Sigmoid colon (tissue), 7 donors: Measurements from ENCODE around the gene SEMA4A. TPM values are rescaled to one million over a fixed set of nuclear protein-coding genes. Genes with fewer than 3 reads are reported as not detected.
A peak's percentile ranks its signal among the peaks of the same experiment; 100 is the strongest.

Source experiments
- DNase-seq: peaks from one replicate; pipeline ENCODE4 v3.0.0-alpha.2; 2019
- H3K27ac ChIP-seq, 4 donors: fragments of 200-600 bp; sonication (generic); one replicate each; pipeline ENCODE4 v1.5.1; 2016 to 2019; ENCODE audit warnings: mild to moderate bottlenecking in 1 of 4
- H3K27me3 ChIP-seq, 3 donors: fragments of 200-600 bp; sonication (generic); one replicate each; pipeline ENCODE4 v1.5.1; 2019; ENCODE audit warnings: mild to moderate bottlenecking in 1 of 3
- H3K36me3 ChIP-seq, 4 donors: fragments of 200-600 bp; sonication (generic); one replicate each; pipeline ENCODE4 v1.5.1; 2016 to 2019
- H3K4me1 ChIP-seq, 4 donors: fragments of 200-600 bp; sonication (generic); one replicate each; pipeline ENCODE4 v1.5.1; 2017 to 2019
- H3K4me3 ChIP-seq, 4 donors: fragments of 200-600 bp; sonication (generic); one replicate each; pipeline ENCODE4 v1.5.1; 2017 to 2019; ENCODE audit warnings: mild to moderate bottlenecking in 2 of 4, moderate library complexity in 1 of 4
- H3K9me3 ChIP-seq, 4 donors: fragments of 200-600 bp in 3 of 4; sonication (generic) in 3 of 4; one replicate each; pipeline versions ENCODE4 v1.5.1 to v1.6.1; 2013 to 2019
- EP300 ChIP-seq, 4 donors: sonication (generic); formaldehyde crosslinking; IDR thresholded peaks; one replicate each; pipeline ENCODE4 v1.6.1; 2017; ENCODE audit warnings: antibody characterized with exemption in 4 of 4
- POLR2A ChIP-seq, 2 donors: fragments of 450-650 bp; IDR thresholded peaks; one replicate each; pipeline ENCODE4 v1.6.1; 2016; ENCODE audit warnings: antibody characterized with exemption in 2 of 2, mild to moderate bottlenecking in 2 of 2, moderate library complexity in 2 of 2
- POLR2AphosphoS5 ChIP-seq, 4 donors: sonication (generic); formaldehyde crosslinking; IDR thresholded peaks; one replicate each; pipeline ENCODE4 v1.6.1; 2017; ENCODE audit warnings: antibody characterized with exemption in 4 of 4
- WGBS, 2 donors: extraction: QIAGEN DNeasy Blood & Tissue Kit; methylation state at CpG; one replicate each; pipeline ENCODE4 v1.1.7; 2013; 5-methylcytosine and 5-hydroxymethylcytosine counted together
- intact Hi-C: fragments of 100-400 bp; cut with DNase I; formaldehyde crosslinking; loops from one replicate; pipeline ENCODE4 v1.15.1; 2023
- polyA plus RNA-seq, 3 donors: library from polyadenylated mRNA; stranded (reverse); fragments of 200-250 nt; gene quantifications; one replicate each; pipeline ENCODE4 v1.2.3, GENCODE V29; 2013
- total RNA-seq, 4 donors: library from RNA; depleted of rRNA; stranded (reverse); fragments of >200 nt; gene quantifications; one replicate each; pipeline ENCODE4 v1.1.0, GENCODE V29; 2016
- TF ChIP-seq, protein P1 (sequence below), 4 experiments: fragments of 450-650 bp in 3 of 4; fragments of 200-600 bp in 1 of 4; IDR thresholded peaks; one replicate each; pipeline ENCODE4 v1.5.1; 2016 to 2019; ENCODE audit warnings: antibody characterized with exemption in 4 of 4, mild to moderate bottlenecking in 3 of 4, moderate library complexity in 2 of 4
- donor health status: healthy with polysubstance abuse.
- donor health status: Bipolar disorder and iron deficiency.
- donor health status: healthy.

The SEMA4A gene
- total and polyA plus RNA-seq, 7 donors, result 1.4 to 6.3 (median 1.8) TPM

DNA sequence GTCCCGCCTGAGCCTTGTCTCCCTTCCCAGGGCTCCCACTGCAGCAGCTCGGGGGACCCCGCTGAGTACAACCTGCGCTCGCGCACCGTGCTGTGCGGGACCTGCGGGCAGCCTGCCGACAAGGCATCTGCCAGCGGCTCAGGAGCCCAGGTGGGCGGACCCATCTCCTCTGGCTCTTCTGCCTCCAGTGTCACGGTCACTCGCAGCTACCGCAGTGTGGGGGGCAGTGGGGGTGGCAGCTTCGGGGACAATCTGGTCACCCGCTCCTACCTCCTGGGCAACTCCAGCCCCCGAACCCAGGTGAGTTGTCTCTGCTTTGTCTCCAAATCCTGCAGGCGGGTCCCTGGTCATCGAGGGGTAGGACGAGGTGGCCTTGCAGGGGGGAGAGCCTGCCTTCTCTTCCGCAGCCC lies 14.9 kb upstream of the SEMA4A start:
- no peaks in the 10 kb centered on the region for H3K9me3 ChIP-seq
- TF ChIP-seq, protein P1, sequence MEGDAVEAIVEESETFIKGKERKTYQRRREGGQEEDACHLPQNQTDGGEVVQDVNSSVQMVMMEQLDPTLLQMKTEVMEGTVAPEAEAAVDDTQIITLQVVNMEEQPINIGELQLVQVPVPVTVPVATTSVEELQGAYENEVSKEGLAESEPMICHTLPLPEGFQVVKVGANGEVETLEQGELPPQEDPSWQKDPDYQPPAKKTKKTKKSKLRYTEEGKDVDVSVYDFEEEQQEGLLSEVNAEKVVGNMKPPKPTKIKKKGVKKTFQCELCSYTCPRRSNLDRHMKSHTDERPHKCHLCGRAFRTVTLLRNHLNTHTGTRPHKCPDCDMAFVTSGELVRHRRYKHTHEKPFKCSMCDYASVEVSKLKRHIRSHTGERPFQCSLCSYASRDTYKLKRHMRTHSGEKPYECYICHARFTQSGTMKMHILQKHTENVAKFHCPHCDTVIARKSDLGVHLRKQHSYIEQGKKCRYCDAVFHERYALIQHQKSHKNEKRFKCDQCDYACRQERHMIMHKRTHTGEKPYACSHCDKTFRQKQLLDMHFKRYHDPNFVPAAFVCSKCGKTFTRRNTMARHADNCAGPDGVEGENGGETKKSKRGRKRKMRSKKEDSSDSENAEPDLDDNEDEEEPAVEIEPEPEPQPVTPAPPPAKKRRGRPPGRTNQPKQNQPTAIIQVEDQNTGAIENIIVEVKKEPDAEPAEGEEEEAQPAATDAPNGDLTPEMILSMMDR (IDR thresholded peaks at IDR 0.05), result no peak
- no peak for TF ChIP-seq POLR2AphosphoS5 (IDR thresholded peaks at IDR 0.05)
- TF ChIP-seq EP300 (IDR thresholded peaks at IDR 0.05), result no peak
- TF ChIP-seq POLR2A (IDR thresholded peaks at IDR 0.05), result no peak
- peaks cover 59 to 65% (median 63%) of the 10 kb centered on the region in 4 donors for H3K36me3 ChIP-seq
- H3K27ac ChIP-seq, result peak overlapping the region; percentile 12 to 86 (median 62)
- H3K4me1 ChIP-seq, result peaks cover 0 to 37% (median 37%) of the 10 kb centered on the region in 4 donors
- WGBS, 2 donors, result 93 to 96% methylated on average over 22 of the region's 22 CpGs
- no peaks in the 10 kb centered on the region for H3K27me3 ChIP-seq
- intact Hi-C loops, result no loop called here
- DNase-seq, result no peak
- H3K4me3 ChIP-seq, result no peak overlapping the region

DNA sequence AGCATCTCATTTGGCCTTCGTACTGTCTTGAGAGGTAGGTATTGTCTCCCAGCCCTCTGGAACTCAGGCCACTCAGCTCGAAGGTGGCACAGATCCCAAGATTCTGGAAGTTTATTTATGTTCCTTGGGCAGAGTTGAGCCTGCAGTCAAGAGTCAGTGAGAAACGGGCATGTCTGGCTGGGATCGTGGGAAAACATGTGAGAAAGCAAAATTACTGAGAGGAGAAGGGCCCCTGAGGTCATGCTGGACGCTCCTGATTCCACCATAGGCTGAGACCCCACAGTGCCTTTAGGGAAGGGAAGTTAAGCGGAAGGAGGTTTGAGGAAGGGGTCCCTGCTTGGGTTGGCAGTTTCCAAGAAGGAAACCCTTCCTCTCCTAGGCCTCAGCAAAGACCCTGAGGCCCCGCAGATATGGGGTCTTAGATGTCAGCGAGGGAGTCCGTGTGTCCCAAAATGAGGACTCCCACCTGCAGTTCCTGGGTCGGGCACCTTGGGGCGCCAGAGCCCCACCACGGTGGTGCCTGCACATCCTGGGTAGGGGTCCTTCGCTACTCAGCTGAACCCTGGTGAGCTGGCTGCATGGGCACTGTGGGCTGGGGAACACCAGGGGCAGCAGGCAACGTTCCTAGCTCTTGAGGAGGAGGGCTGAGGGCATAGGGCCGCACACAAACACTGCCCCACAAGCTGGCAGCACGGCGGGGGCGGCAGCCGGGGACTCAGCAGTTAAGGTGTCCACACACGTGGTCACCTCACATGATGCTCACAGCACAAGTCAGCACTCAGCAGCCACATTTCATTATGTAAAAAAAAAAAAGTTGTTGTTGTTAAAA lies 12.3 kb upstream of the SEMA4A start:
- 64 to 65% methylated on average over 20 of the region's 20 CpGs for WGBS, 2 donors
- peak overlapping the region; percentile 78 to 86 (median 80) for H3K27ac ChIP-seq
- TF ChIP-seq POLR2A (IDR thresholded peaks at IDR 0.05) (no peak), EP300 (IDR thresholded peaks at IDR 0.05) (peak in 1 of 4 donors; percentile 23), POLR2AphosphoS5 (IDR thresholded peaks at IDR 0.05) (peak in 3 of 4 donors; percentile 21 to 46 (median 32))
- TF ChIP-seq, protein P1 (IDR thresholded peaks at IDR 0.05), result peak; percentile 31 to 55 (median 44)
- H3K9me3 ChIP-seq, result no peaks in the 10 kb centered on the region
- peaks cover 0 to 56% (median 53%) of the 10 kb centered on the region in 4 donors for H3K4me1 ChIP-seq
- peaks cover 33 to 39% (median 37%) of the 10 kb centered on the region in 4 donors for H3K36me3 ChIP-seq
- DNase-seq, result no peak
- intact Hi-C loops, result no loop called here
- H3K4me3 ChIP-seq, result no peak overlapping the region
- H3K27me3 ChIP-seq, result no peaks in the 10 kb centered on the region

DNA sequence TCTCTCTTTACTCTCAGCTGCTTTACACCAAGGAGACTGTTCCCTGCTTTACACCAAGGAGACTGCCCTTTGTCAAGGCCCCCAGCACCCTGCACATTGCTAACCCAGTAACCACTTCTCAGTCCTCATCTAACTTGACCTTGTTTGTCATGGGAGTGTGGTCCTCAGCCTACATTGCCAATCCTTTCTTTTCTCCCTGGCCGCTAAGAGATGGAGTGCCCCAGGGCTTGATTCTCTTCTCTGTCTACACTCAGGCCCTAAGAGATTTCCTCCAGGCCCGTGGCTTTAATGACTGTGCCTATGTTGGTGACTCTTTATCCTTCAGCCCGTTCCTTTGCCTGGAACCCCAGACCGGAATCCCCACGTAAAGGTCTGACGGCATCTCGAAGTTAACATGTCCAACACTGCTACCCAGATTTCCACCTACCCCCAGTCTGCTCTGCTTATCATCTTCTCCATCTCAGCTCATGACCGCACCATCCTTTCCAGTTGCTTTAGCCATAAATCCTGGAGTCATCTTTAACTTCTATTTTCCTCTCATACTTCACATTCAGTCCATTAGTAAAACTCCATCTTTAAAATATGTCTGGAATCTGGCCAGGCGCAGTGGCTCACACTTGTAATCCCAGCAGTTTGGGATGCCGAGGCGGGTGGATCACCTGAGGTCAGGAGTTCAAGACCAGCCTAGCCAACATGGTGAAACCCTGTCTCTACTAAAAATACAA lies 9.5 kb upstream of the SEMA4A start:
- Histone ChIP-seq H3K9me3 (no peaks in the 10 kb centered on the region), H3K36me3 (peaks cover 4 to 10% (median 8%) of the 10 kb centered on the region in 4 donors), H3K27me3 (no peaks in the 10 kb centered on the region), H3K4me3 (no peak overlapping the region), H3K4me1 (peaks cover 0 to 62% (median 57%) of the 10 kb centered on the region in 4 donors), H3K27ac (peak overlapping the region; percentile 16 to 80 (median 48))
- DNase-seq, result no peak
- peak in 1 of 4 donors; percentile 19 for TF ChIP-seq EP300 (IDR thresholded peaks at IDR 0.05)
- peak in 3 of 4 donors; percentile 7 to 53 (median 28) for TF ChIP-seq POLR2AphosphoS5 (IDR thresholded peaks at IDR 0.05)
- TF ChIP-seq, protein P1 (IDR thresholded peaks at IDR 0.05), result no peak
- 68 to 74% methylated on average over 11 of the region's 11 CpGs for WGBS, 2 donors
- intact Hi-C loops, result no loop called here

DNA sequence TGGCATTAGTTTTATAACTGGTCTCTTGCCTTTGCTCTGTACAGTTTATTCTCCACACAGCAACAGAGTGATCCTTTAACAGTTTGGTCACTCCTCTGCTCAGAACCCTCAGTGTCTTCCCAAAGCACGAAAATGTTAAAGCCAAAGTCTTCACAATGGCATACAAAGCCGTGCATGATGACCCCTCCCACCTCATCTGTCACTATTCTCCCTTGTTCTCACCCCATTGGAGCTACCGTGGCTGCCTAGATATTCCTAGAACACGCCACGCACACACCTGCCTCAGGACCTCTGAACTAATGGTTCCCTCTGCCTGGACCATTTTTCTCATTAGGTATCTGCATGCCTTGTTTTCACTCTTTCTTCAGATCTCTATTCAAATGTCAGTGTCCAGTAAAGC lies 8.6 kb upstream of the SEMA4A start:
- 52 to 79% methylated on average over 5 of the region's 5 CpGs for WGBS, 2 donors
- H3K4me3 ChIP-seq, result no peak overlapping the region
- peaks cover 0 to 2% (median under 1%) of the 10 kb centered on the region in 4 donors for H3K36me3 ChIP-seq
- peaks cover under 1 to 6% (median 3%) of the 10 kb centered on the region in 3 donors for H3K27me3 ChIP-seq
- H3K9me3 ChIP-seq, result no peaks in the 10 kb centered on the region
- TF ChIP-seq, protein P1 (IDR thresholded peaks at IDR 0.05), result no peak
- no peak for TF ChIP-seq EP300 (IDR thresholded peaks at IDR 0.05)
- TF ChIP-seq POLR2AphosphoS5 (IDR thresholded peaks at IDR 0.05), result no peak
- intact Hi-C loops, result no loop called here
- H3K27ac ChIP-seq, result peak overlapping the region in 2 of 4 donors; percentile 34 to 80
- H3K4me1 ChIP-seq, result peaks cover 0 to 54% (median 50%) of the 10 kb centered on the region in 4 donors
- DNase-seq, result no peak
